Cardiac muscle cell (in vitro differentiated cells and primary cell): Measurements from ENCODE around the gene F2R. TPM values are rescaled to one million over a fixed set of nuclear protein-coding genes. Genes with fewer than 3 reads are reported as not detected.

ENCODE experiments used
- DNase-seq, 2 donors: peaks; one replicate each; pipeline versions ENCODE4 v3.0.0 to v3.0.0-alpha.2; 2010 to 2017; ENCODE audit warnings: low read depth in 1 of 2, low spot score in 1 of 2
- H3K27ac ChIP-seq: fragments of 200-600 bp; sonication (generic); 2 replicates; pipeline ENCODE4 v1.5.1; 2016
- H3K27me3 ChIP-seq: fragments of 200-600 bp; sonication (generic); 2 replicates; pipeline ENCODE4 v1.6.0; 2016; ENCODE audit warnings: control low read depth
- H3K36me3 ChIP-seq: fragments of 200-600 bp; sonication (generic); 2 replicates; pipeline ENCODE4 v1.5.1; 2016; ENCODE audit warnings: control low read depth
- H3K4me1 ChIP-seq: fragments of 200-600 bp; sonication (generic); 2 replicates; pipeline ENCODE4 v1.8.1; 2017; ENCODE audit warnings: low read depth, mild to moderate bottlenecking, mixed run types
- H3K4me3 ChIP-seq: fragments of 200-600 bp; sonication (generic); 2 replicates; pipeline ENCODE4 v1.5.1; 2016; ENCODE audit warnings: mild to moderate bottlenecking
- H3K9me3 ChIP-seq: fragments of 200-600 bp; sonication (generic); 2 replicates; pipeline ENCODE4 v1.5.1; 2017; ENCODE audit warnings: low read depth, mild to moderate bottlenecking, control low read depth
- polyA plus RNA-seq: library from polyadenylated mRNA; unstranded; fragments of >200 nt; fragmentation: Nextera tagmentation; extraction: Ambion mirVana; gene quantifications from 2 replicates; pipeline ENCODE4 v1.2.1, GENCODE V29; 2016
- total RNA-seq: library from RNA; depleted of rRNA; stranded (reverse); fragments of >200 nt; gene quantifications from 2 replicates; pipeline ENCODE4 v1.2.3, GENCODE V29; 2016
- TF ChIP-seq, protein P1 (sequence below): IDR thresholded peaks from 2 replicates; pipeline ENCODE4 v1.5.1; 2012; ENCODE audit warnings: low read depth, mild to moderate bottlenecking, low read length

Gene F2R
- total and polyA plus RNA-seq, 2 experiments from 2014 or later = 13.4 to 16.6 TPM

GRCh38 chr5:76723906-76724305 is 8.0 kb downstream of the F2R start:
- H3K4me3 ChIP-seq = no peak overlapping the region
- H3K27me3 ChIP-seq = no peaks in the 10 kb centered on the region
- H3K4me1 ChIP-seq = peaks cover 7% of the 10 kb centered on the region
- H3K9me3 ChIP-seq = no peaks in the 10 kb centered on the region
- no peak for DNase-seq
- TF ChIP-seq, protein P1, sequence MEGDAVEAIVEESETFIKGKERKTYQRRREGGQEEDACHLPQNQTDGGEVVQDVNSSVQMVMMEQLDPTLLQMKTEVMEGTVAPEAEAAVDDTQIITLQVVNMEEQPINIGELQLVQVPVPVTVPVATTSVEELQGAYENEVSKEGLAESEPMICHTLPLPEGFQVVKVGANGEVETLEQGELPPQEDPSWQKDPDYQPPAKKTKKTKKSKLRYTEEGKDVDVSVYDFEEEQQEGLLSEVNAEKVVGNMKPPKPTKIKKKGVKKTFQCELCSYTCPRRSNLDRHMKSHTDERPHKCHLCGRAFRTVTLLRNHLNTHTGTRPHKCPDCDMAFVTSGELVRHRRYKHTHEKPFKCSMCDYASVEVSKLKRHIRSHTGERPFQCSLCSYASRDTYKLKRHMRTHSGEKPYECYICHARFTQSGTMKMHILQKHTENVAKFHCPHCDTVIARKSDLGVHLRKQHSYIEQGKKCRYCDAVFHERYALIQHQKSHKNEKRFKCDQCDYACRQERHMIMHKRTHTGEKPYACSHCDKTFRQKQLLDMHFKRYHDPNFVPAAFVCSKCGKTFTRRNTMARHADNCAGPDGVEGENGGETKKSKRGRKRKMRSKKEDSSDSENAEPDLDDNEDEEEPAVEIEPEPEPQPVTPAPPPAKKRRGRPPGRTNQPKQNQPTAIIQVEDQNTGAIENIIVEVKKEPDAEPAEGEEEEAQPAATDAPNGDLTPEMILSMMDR = no peak
- H3K27ac ChIP-seq = no peak overlapping the region
- no peaks in the 10 kb centered on the region for H3K36me3 ChIP-seq

GRCh38 chr5:76724871-76725270 is 8.9 kb downstream of the F2R start:
- Histone ChIP-seq H3K27ac (no peak overlapping the region), H3K4me1 (peaks cover 7% of the 10 kb centered on the region), H3K4me3 (no peak overlapping the region), H3K27me3 (no peaks in the 10 kb centered on the region), H3K36me3 (no peaks in the 10 kb centered on the region), H3K9me3 (no peaks in the 10 kb centered on the region)
- TF ChIP-seq, protein P1 = no peak
- DNase-seq = no peak

GRCh38 chr5:76728965-76729364 is 13.0 kb downstream of the F2R start:
- H3K4me3 ChIP-seq = no peak overlapping the region
- H3K9me3 ChIP-seq = no peaks in the 10 kb centered on the region
- H3K4me1 ChIP-seq = no peaks in the 10 kb centered on the region
- no peak for DNase-seq
- H3K36me3 ChIP-seq = no peaks in the 10 kb centered on the region
- TF ChIP-seq, protein P1 = no peak
- no peaks in the 10 kb centered on the region for H3K27me3 ChIP-seq
- no peak overlapping the region for H3K27ac ChIP-seq

DNA sequence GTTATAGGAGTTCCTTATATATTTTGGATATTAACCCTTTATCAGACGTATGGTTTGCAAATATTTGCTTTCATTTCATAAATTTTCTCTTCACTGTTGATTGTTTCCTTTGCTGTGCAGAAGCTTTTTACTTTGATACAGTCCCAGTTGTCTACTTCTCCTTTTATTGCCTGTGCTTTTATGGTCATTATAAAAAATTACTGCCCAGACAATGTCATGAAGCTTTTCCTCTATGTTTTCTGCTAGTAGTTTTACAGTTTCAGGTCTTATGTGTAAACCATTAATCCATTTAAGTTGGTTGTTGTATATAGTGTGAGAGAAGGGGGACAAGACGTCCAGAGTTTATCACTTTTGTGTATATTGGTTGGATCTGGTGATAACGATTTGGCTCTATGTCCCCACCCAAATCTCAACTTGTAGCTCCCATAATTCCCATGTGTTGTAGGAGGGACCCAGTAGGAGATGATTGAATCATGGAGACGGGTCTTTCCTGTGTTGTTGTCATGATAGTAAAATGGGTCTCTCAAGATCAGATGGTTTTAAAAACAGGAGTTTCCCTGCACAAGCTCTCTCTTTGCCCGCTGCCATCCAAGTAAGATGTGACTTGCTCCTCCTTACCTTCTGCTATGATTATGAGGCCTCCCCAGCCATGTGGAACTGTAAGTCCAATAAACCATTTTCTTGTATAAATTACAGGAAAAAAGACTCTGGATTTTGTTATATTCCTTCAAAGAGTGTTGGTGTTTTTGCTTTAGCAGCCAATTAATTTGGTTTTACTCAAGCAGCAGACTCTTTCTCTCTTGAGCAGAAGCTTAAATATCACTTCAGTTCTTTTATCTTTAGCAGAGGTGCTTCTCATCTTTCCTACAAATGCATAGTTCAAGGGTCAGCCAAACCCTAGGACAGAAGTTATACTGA is 13.7 kb downstream of the F2R start:
- H3K9me3 ChIP-seq = no peaks in the 10 kb centered on the region
- H3K36me3 ChIP-seq = no peaks in the 10 kb centered on the region
- TF ChIP-seq, protein P1 = no peak
- H3K4me1 ChIP-seq = no peaks in the 10 kb centered on the region
- H3K4me3 ChIP-seq = no peak overlapping the region
- H3K27ac ChIP-seq = no peak overlapping the region
- DNase-seq = no peak
- no peaks in the 10 kb centered on the region for H3K27me3 ChIP-seq

DNA sequence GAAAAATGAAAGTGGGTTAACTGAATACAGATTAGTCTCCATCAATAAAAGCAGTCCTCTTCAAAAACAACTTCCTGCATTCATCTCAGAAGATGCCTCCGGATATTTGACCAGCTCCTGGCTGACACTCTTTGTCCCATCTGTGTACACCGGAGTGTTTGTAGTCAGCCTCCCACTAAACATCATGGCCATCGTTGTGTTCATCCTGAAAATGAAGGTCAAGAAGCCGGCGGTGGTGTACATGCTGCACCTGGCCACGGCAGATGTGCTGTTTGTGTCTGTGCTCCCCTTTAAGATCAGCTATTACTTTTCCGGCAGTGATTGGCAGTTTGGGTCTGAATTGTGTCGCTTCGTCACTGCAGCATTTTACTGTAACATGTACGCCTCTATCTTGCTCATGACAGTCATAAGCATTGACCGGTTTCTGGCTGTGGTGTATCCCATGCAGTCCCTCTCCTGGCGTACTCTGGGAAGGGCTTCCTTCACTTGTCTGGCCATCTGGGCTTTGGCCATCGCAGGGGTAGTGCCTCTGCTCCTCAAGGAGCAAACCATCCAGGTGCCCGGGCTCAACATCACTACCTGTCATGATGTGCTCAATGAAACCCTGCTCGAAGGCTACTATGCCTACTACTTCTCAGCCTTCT is 16.6 kb downstream of the F2R start:
- Histone ChIP-seq H3K4me3 (no peak overlapping the region), H3K27me3 (no peaks in the 10 kb centered on the region), H3K9me3 (no peaks in the 10 kb centered on the region), H3K36me3 (no peaks in the 10 kb centered on the region), H3K4me1 (no peaks in the 10 kb centered on the region), H3K27ac (no peak overlapping the region)
- DNase-seq = no peak
- TF ChIP-seq, protein P1 = no peak
